Kidney (tissue), 14 donors: ENCODE data around the gene PPP2R5A. TPM values are rescaled to one million over a fixed set of nuclear protein-coding genes. Genes with fewer than 3 reads are reported as not detected.

Experiments used
- DNase-seq, 5 donors: peaks; one replicate each; pipeline ENCODE4 v3.0.0-alpha.2; 2013 to 2020
- FAIRE-seq: peaks from 2 replicates; lab custom pipeline; 2012; peaks lifted over from hg19 to GRCh38; lab: Jason Lieb, UNC
- H3K27ac ChIP-seq, 2 donors: one replicate each; pipeline ENCODE4 v1.7.0; 2013; ENCODE audit warnings: low read depth in 2 of 2, low read length in 2 of 2, inconsistent platforms in 1 of 2
- H3K27me3 ChIP-seq: one replicate; pipeline ENCODE4 v1.7.1; 2013; ENCODE audit warnings: low read length, inconsistent platforms; ENCODE audit not compliant: control insufficient read depth, insufficient read depth
- H3K36me3 ChIP-seq, 3 donors: one replicate each; pipeline versions ENCODE4 v1.7.0 to v1.7.1; 2013; ENCODE audit warnings: low read length in 3 of 3, control low read depth in 1 of 3, inconsistent platforms in 1 of 3; ENCODE audit not compliant: insufficient read depth in 3 of 3, control insufficient read depth in 2 of 3
- H3K4me1 ChIP-seq, 3 donors: one replicate each; pipeline versions ENCODE4 v1.7.0 to v1.7.1; 2013; ENCODE audit warnings: low read length in 3 of 3, inconsistent platforms in 1 of 3, low read depth in 1 of 3; ENCODE audit not compliant: control insufficient read depth in 2 of 3, insufficient read depth in 2 of 3
- H3K4me3 ChIP-seq, 3 donors: one replicate each; pipeline versions ENCODE4 v1.7.0 to v1.8.1; 2013; ENCODE audit warnings: low read length in 3 of 3, control low read depth in 1 of 3, inconsistent platforms in 1 of 3
- H3K9ac ChIP-seq, 3 donors: one replicate each; pipeline versions ENCODE4 v1.7.0 to v1.7.1; 2013; ENCODE audit warnings: low read length in 3 of 3, control low read depth in 1 of 3, inconsistent platforms in 1 of 3
- H3K9me3 ChIP-seq, 3 donors: one replicate each; pipeline versions ENCODE4 v1.7.0 to v1.7.1; 2013; ENCODE audit warnings: low read length in 3 of 3, control low read depth in 1 of 3, inconsistent platforms in 1 of 3; ENCODE audit not compliant: control insufficient read depth in 2 of 3, insufficient read depth in 1 of 3
- CTCF ChIP-seq: IDR thresholded peaks from 3 replicates; pipeline ENCODE4 v1.5.1; 2012; ENCODE audit warnings: mild to moderate bottlenecking, moderate library complexity, borderline replicate concordance; ENCODE audit not compliant: insufficient read depth; ENCODE audit errors: extremely low read depth
- intact Hi-C: fragments of 100-400 bp; cut with DNase I; formaldehyde crosslinking; loops from one replicate; pipeline ENCODE4 v1.11.1; 2022
- polyA plus RNA-seq: library from polyadenylated mRNA; stranded (reverse); fragments of 350-450 nt; fragmentation: Illumina TruSeq; extraction: RNeasy Lipid Tissue Mini Kit (QIAGEN cat#74804); gene quantifications from one replicate; pipeline ENCODE4 v1.2.3, GENCODE V29; 2014; ENCODE audit warnings: low read depth, low replicate concordance; ENCODE audit not compliant: insufficient read depth
- total RNA-seq: library from RNA; stranded (reverse); fragmentation: NEBNext Ultra II Directional; extraction: Animal tissue kit (Norgen Biotek cat#: 25700); gene quantifications from one replicate; pipeline ENCODE4 v1.2.1, GENCODE V29; 2021
- donor health status: control.
- donor health status: control.
- donor health status: control.
- donor health status: control.
- donor health status: control.
- donor health status: DM: yes; HTN: yes; CAD: no.
- donor health status: Normal renal cell carcinoma (clear cell type).

Gene PPP2R5A
- total and polyA plus RNA-seq, 2 donors from 2014 or later: 36.6 to 67.3 TPM

- H3K36me3 ChIP-seq: no peaks in the 10 kb centered on the region
- H3K9me3 ChIP-seq: no peaks in the 10 kb centered on the region
- peak overlapping the region; percentile 52 to 74 for H3K27ac ChIP-seq
- no peak for DNase-seq
- peaks cover 0 to 17% (median 17%) of the 10 kb centered on the region in 3 donors for H3K4me1 ChIP-seq
- H3K9ac ChIP-seq: no peak overlapping the region
- TF ChIP-seq CTCF: no peak
- intact Hi-C loops: no loop called here
- H3K4me3 ChIP-seq: peak overlapping the region in 1 of 3 donors; percentile 19
- no peak for FAIRE-seq
- no peaks in the 10 kb centered on the region for H3K27me3 ChIP-seq
These were observed 42.8 kb upstream of the PPP2R5A start for GRCh38 chr1:212242288-212242984.

GRCh38 chr1:212242985-212243308 is 42.3 kb upstream of the PPP2R5A start:
- peak overlapping the region; percentile 52 to 74 for H3K27ac ChIP-seq
- TF ChIP-seq CTCF: no peak
- H3K27me3 ChIP-seq: no peaks in the 10 kb centered on the region
- intact Hi-C loops: no loop called here
- peak overlapping the region in 1 of 3 donors; percentile 19 for H3K4me3 ChIP-seq
- H3K4me1 ChIP-seq: peaks cover 0 to 17% (median 17%) of the 10 kb centered on the region in 3 donors
- no peak overlapping the region for H3K9ac ChIP-seq
- FAIRE-seq (no peak), DNase-seq (no peak)
- H3K9me3 ChIP-seq: no peaks in the 10 kb centered on the region
- H3K36me3 ChIP-seq: no peaks in the 10 kb centered on the region

- Histone ChIP-seq H3K4me3 (no peak overlapping the region), H3K27ac (no peak overlapping the region)
- FAIRE-seq: no peak
These were observed 40.8 kb upstream of the PPP2R5A start for GRCh38 chr1:212244441-212244840.

More at GRCh38 chr1:212244441-212244840, 40.8 kb upstream of the PPP2R5A start:
- no peak for DNase-seq
- intact Hi-C loops: no loop called here
- TF ChIP-seq CTCF: no peak
- Histone ChIP-seq H3K27me3 (no peaks in the 10 kb centered on the region), H3K9me3 (no peaks in the 10 kb centered on the region), H3K36me3 (no peaks in the 10 kb centered on the region), H3K4me1 (peaks cover 0 to 8% (median 5%) of the 10 kb centered on the region in 3 donors), H3K9ac (no peak overlapping the region)
